Measurements from ENCODE around the gene TTYH3. TPM values are rescaled to one million over a fixed set of nuclear protein-coding genes. Genes with fewer than 3 reads are reported as not detected.
A peak's percentile ranks its signal among the peaks of the same experiment; 100 is the strongest.

The TTYH3 gene
- total RNA-seq, 6 experiments from 2014 or later = 10.3 to 59.3 (median 37.6) TPM

- no peaks in the 10 kb centered on the region for H3K36me3 ChIP-seq
- WGBS (ENCODE audit: insufficient coverage, low coverage, low lambda C conversion rate, missing lambda C conversion rate) = 32% methylated on average over 22 of the region's 22 CpGs
- DNase-seq (peak; percentile 72 to 94 (median 89)), ATAC-seq (peak; percentile 83 to 94 (median 88))
- no peak overlapping the region for H3K27ac ChIP-seq
- peaks cover 0 to 12% (median 6%) of the 10 kb centered on the region in 4 donors for H3K4me1 ChIP-seq
- no peak for TF ChIP-seq CTCF (IDR thresholded peaks at IDR 0.05)
- no peaks in the 10 kb centered on the region for H3K9me3 ChIP-seq
- intact Hi-C loops (cut with DNase I) = no loop called here
- H3K27me3 ChIP-seq = no peaks in the 10 kb centered on the region
- H3K4me3 ChIP-seq = no peak overlapping the region
Observed at GRCh38 chr7:2613931-2614600, 17.7 kb upstream of the TTYH3 start.

GRCh38 chr7:2614631-2615330 is 17.0 kb upstream of the TTYH3 start:
- H3K27ac ChIP-seq = no peak overlapping the region
- TF ChIP-seq POLR2A (IDR thresholded peaks at IDR 0.05) (no peak), CTCF (IDR thresholded peaks at IDR 0.05) (no peak)
- no peak for DNase-seq

GRCh38 chr7:2616387-2617324 is 15.1 kb upstream of the TTYH3 start:
- TF ChIP-seq POLR2A (IDR thresholded peaks at IDR 0.05) = no peak
- TF ChIP-seq CTCF (IDR thresholded peaks at IDR 0.05) = no peak
- intact Hi-C loops (cut with DNase I) = no loop called here
- Histone ChIP-seq H3K36me3 (no peaks in the 10 kb centered on the region), H3K27me3 (no peaks in the 10 kb centered on the region), H3K4me3 (no peak overlapping the region), H3K4me1 (peaks cover 0 to 20% (median 8%) of the 10 kb centered on the region in 4 donors), H3K9me3 (no peaks in the 10 kb centered on the region), H3K27ac (no peak overlapping the region)
- DNase-seq (no peak), ATAC-seq (no peak)
- WGBS (ENCODE audit: insufficient coverage, low coverage, low lambda C conversion rate, missing lambda C conversion rate) = 60% methylated on average over 1 of the region's 33 CpGs

More at GRCh38 chr7:2614631-2615330, 17.0 kb upstream of the TTYH3 start:
- intact Hi-C loops (cut with DNase I) = no loop called here
- WGBS (ENCODE audit: insufficient coverage, low coverage, low lambda C conversion rate, missing lambda C conversion rate) = 72% methylated on average over 22 of the region's 22 CpGs
- no peak for ATAC-seq
- Histone ChIP-seq H3K9me3 (no peaks in the 10 kb centered on the region), H3K36me3 (no peaks in the 10 kb centered on the region), H3K4me3 (no peak overlapping the region), H3K4me1 (peaks cover 0 to 12% (median 6%) of the 10 kb centered on the region in 4 donors), H3K27me3 (no peaks in the 10 kb centered on the region)

- ATAC-seq (no peak), DNase-seq (no peak)
- Histone ChIP-seq H3K27me3 (no peaks in the 10 kb centered on the region), H3K4me3 (no peak overlapping the region), H3K36me3 (no peaks in the 10 kb centered on the region), H3K4me1 (peaks cover 0 to 25% (median 10%) of the 10 kb centered on the region in 4 donors), H3K27ac (no peak overlapping the region), H3K9me3 (no peaks in the 10 kb centered on the region)
- TF ChIP-seq POLR2A (IDR thresholded peaks at IDR 0.05) (no peak), CTCF (IDR thresholded peaks at IDR 0.05) (no peak)
- 72% methylated on average over 3 of the region's 22 CpGs for WGBS (ENCODE audit: insufficient coverage, low coverage, low lambda C conversion rate, missing lambda C conversion rate)
- intact Hi-C loops (cut with DNase I) = no loop called here
Observed at GRCh38 chr7:2617325-2617905, 14.4 kb upstream of the TTYH3 start.

Data from right lobe of liver (tissue), 6 donors.